OCI-LY3 (cell line): ENCODE measurements around the gene PHACTR2.

Experiments
- EZH2phosphoT487 ChIP-seq: fragments of 200-600 bp; shearing (Covaris generic); IDR thresholded peaks from 2 replicates; pipeline ENCODE4 v1.6.1; 2018; ENCODE audit warnings: antibody characterized with exemption, mixed run types, low read depth
- TF ChIP-seq, protein P1 (sequence below): fragments of 200-600, 300-600 bp; sonication (generic); IDR thresholded peaks from 2 replicates; pipeline ENCODE4 v1.5.1; 2014; ENCODE audit warnings: antibody characterized with exemption, low read length, low read depth

DNA sequence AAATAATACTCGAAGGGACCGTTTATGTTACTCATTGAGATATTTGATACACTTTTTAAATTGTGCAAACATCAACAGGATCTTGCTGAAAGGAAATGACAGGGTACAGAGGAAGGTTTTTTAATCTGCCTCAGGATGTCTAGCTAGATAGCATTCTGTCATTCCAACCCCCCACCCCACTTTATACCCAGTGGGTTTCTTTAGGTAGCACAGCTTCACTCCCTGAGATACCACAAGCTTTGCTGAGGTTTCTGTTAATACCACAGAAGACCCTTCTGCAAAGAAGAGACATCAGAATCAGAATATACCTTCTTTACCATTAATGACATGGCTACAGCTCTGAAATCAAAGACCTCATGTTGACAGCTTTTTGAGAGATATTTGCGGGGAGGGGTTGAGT, 1.3 kb downstream of the PHACTR2 start:
- TF ChIP-seq, protein P1, sequence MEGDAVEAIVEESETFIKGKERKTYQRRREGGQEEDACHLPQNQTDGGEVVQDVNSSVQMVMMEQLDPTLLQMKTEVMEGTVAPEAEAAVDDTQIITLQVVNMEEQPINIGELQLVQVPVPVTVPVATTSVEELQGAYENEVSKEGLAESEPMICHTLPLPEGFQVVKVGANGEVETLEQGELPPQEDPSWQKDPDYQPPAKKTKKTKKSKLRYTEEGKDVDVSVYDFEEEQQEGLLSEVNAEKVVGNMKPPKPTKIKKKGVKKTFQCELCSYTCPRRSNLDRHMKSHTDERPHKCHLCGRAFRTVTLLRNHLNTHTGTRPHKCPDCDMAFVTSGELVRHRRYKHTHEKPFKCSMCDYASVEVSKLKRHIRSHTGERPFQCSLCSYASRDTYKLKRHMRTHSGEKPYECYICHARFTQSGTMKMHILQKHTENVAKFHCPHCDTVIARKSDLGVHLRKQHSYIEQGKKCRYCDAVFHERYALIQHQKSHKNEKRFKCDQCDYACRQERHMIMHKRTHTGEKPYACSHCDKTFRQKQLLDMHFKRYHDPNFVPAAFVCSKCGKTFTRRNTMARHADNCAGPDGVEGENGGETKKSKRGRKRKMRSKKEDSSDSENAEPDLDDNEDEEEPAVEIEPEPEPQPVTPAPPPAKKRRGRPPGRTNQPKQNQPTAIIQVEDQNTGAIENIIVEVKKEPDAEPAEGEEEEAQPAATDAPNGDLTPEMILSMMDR: no peak
- TF ChIP-seq EZH2phosphoT487: no peak
